ENCODE results near the gene TMEM63C. TPM values are rescaled to one million over a fixed set of nuclear protein-coding genes. Genes with fewer than 3 reads are reported as not detected.
A peak's percentile ranks its signal among the peaks of the same experiment; 100 is the strongest.

The TMEM63C gene
- total RNA-seq, 1 experiment from 2014 or later = 5.2 TPM

- H3K4me3 ChIP-seq = no peak overlapping the region
- H3K27me3 ChIP-seq = no peaks in the 10 kb centered on the region
- H3K4me1 ChIP-seq = peaks cover 17% of the 10 kb centered on the region
- no peak for DNase-seq
- H3K27ac ChIP-seq = no peak overlapping the region; the same call in 1 of the 2 replicates
- H3K36me3 ChIP-seq = no peaks in the 10 kb centered on the region
- no peaks in the 10 kb centered on the region for H3K9me3 ChIP-seq (replicated peaks)
Measured at GRCh38 chr14:77199590-77199989, 18.0 kb downstream of the TMEM63C start.

GRCh38 chr14:77200406-77200985, 18.9 kb downstream of the TMEM63C start:
- Histone ChIP-seq H3K27me3 (no peaks in the 10 kb centered on the region), H3K36me3 (no peaks in the 10 kb centered on the region)
- DNase-seq = peak; percentile 69 to 87

GRCh38 chr14:77201696-77202095, 20.1 kb downstream of the TMEM63C start:
- DNase-seq = no peak
- no peaks in the 10 kb centered on the region for H3K36me3 ChIP-seq
- H3K27ac ChIP-seq = no peak overlapping the region
- H3K4me1 ChIP-seq = peaks cover 17% of the 10 kb centered on the region
- H3K4me3 ChIP-seq = no peak overlapping the region
- H3K9me3 ChIP-seq (replicated peaks) = no peaks in the 10 kb centered on the region
- H3K27me3 ChIP-seq = no peaks in the 10 kb centered on the region

More at GRCh38 chr14:77200406-77200985, 18.9 kb downstream of the TMEM63C start:
- Histone ChIP-seq H3K4me3 (no peak overlapping the region), H3K9me3 (replicated peaks) (no peaks in the 10 kb centered on the region), H3K27ac (peak overlapping the region; percentile 50), H3K4me1 (peaks cover 17% of the 10 kb centered on the region)

GRCh38 chr14:77203611-77204458, 22.2 kb downstream of the TMEM63C start:
- DNase-seq = peak; percentile 60 to 73
- Histone ChIP-seq H3K27me3 (no peaks in the 10 kb centered on the region), H3K36me3 (no peaks in the 10 kb centered on the region), H3K9me3 (replicated peaks) (no peaks in the 10 kb centered on the region), H3K4me1 (peaks cover 27% of the 10 kb centered on the region), H3K27ac (no peak overlapping the region), H3K4me3 (no peak overlapping the region)

- Histone ChIP-seq H3K27ac (no peak overlapping the region), H3K4me3 (no peak overlapping the region), H3K27me3 (no peaks in the 10 kb centered on the region), H3K9me3 (replicated peaks) (no peaks in the 10 kb centered on the region), H3K4me1 (peaks cover 29% of the 10 kb centered on the region), H3K36me3 (no peaks in the 10 kb centered on the region)
- no peak for DNase-seq
Measured at GRCh38 chr14:77204459-77204771, 22.8 kb downstream of the TMEM63C start.

- Histone ChIP-seq H3K4me3 (no peak overlapping the region), H3K36me3 (no peaks in the 10 kb centered on the region), H3K9me3 (replicated peaks) (no peaks in the 10 kb centered on the region), H3K27ac (no peak overlapping the region), H3K4me1 (peaks cover 28% of the 10 kb centered on the region), H3K27me3 (no peaks in the 10 kb centered on the region)
- no peak for DNase-seq
Measured at GRCh38 chr14:77204907-77205306, 23.3 kb downstream of the TMEM63C start.

GRCh38 chr14:77205566-77205965, 24.0 kb downstream of the TMEM63C start:
- no peak overlapping the region for H3K4me3 ChIP-seq
- no peaks in the 10 kb centered on the region for H3K27me3 ChIP-seq

GRCh38 chr14:77206261-77206824, 24.7 kb downstream of the TMEM63C start:
- DNase-seq = no peak
- Histone ChIP-seq H3K36me3 (no peaks in the 10 kb centered on the region), H3K27me3 (no peaks in the 10 kb centered on the region), H3K27ac (no peak overlapping the region), H3K4me1 (peaks cover 19% of the 10 kb centered on the region), H3K9me3 (replicated peaks) (no peaks in the 10 kb centered on the region), H3K4me3 (no peak overlapping the region)

More at GRCh38 chr14:77205566-77205965, 24.0 kb downstream of the TMEM63C start:
- no peaks in the 10 kb centered on the region for H3K36me3 ChIP-seq
- no peaks in the 10 kb centered on the region for H3K9me3 ChIP-seq (replicated peaks)
- peaks cover 21% of the 10 kb centered on the region for H3K4me1 ChIP-seq
- H3K27ac ChIP-seq = no peak overlapping the region
- DNase-seq = no peak

- Histone ChIP-seq H3K4me1 (peaks cover 19% of the 10 kb centered on the region), H3K27ac (no peak overlapping the region), H3K4me3 (no peak overlapping the region), H3K36me3 (no peaks in the 10 kb centered on the region), H3K9me3 (replicated peaks) (no peaks in the 10 kb centered on the region), H3K27me3 (no peaks in the 10 kb centered on the region)
- no peak for DNase-seq
Measured at GRCh38 chr14:77206877-77207389, 25.3 kb downstream of the TMEM63C start.

- peak overlapping the region; percentile 27; the same call in 1 of the 2 replicates for H3K27ac ChIP-seq
- H3K27me3 ChIP-seq = no peaks in the 10 kb centered on the region
- H3K4me1 ChIP-seq = peaks cover 19% of the 10 kb centered on the region
- H3K9me3 ChIP-seq (replicated peaks) = no peaks in the 10 kb centered on the region
- no peak overlapping the region for H3K4me3 ChIP-seq
- peak; percentile 70 to 84 for DNase-seq
- H3K36me3 ChIP-seq = no peaks in the 10 kb centered on the region
Measured at GRCh38 chr14:77208291-77208978, 26.8 kb downstream of the TMEM63C start.

GRCh38 chr14:77208979-77209318, 27.4 kb downstream of the TMEM63C start:
- Histone ChIP-seq H3K27me3 (no peaks in the 10 kb centered on the region), H3K27ac (peak overlapping the region; percentile 22; the same call in 1 of the 2 replicates), H3K9me3 (replicated peaks) (no peaks in the 10 kb centered on the region), H3K4me3 (no peak overlapping the region), H3K4me1 (peaks cover 16% of the 10 kb centered on the region), H3K36me3 (no peaks in the 10 kb centered on the region)
- no peak for DNase-seq

GRCh38 chr14:77212097-77212870, 30.7 kb downstream of the TMEM63C start:
- peaks cover 12% of the 10 kb centered on the region; the same call in 1 of the 2 replicates for H3K4me1 ChIP-seq
- no peaks in the 10 kb centered on the region for H3K36me3 ChIP-seq
- DNase-seq = no peak
- no peak overlapping the region for H3K4me3 ChIP-seq
- no peak overlapping the region for H3K27ac ChIP-seq
- no peaks in the 10 kb centered on the region for H3K27me3 ChIP-seq
- no peaks in the 10 kb centered on the region for H3K9me3 ChIP-seq (replicated peaks)

GRCh38 chr14:77212943-77213678, 31.5 kb downstream of the TMEM63C start:
- H3K4me3 ChIP-seq = no peak overlapping the region
- H3K36me3 ChIP-seq = no peaks in the 10 kb centered on the region
- no peaks in the 10 kb centered on the region for H3K9me3 ChIP-seq (replicated peaks)
- H3K4me1 ChIP-seq = peaks cover 6% of the 10 kb centered on the region; the same call in 1 of the 2 replicates
- peak in 1 of 2 experiments; percentile 37 for DNase-seq
- H3K27ac ChIP-seq = no peak overlapping the region
- no peaks in the 10 kb centered on the region for H3K27me3 ChIP-seq

GRCh38 chr14:77213679-77214016, 32.0 kb downstream of the TMEM63C start:
- no peak for DNase-seq
- no peaks in the 10 kb centered on the region for H3K27me3 ChIP-seq
- H3K9me3 ChIP-seq (replicated peaks) = no peaks in the 10 kb centered on the region
- no peak overlapping the region for H3K27ac ChIP-seq
- H3K4me3 ChIP-seq = no peak overlapping the region
- peaks cover 3% of the 10 kb centered on the region; the same call in 1 of the 2 replicates for H3K4me1 ChIP-seq
- H3K36me3 ChIP-seq = no peaks in the 10 kb centered on the region

Measured in SJCRH30 (cell line).